ENCODE data around the gene DCX. TPM values are rescaled to one million over a fixed set of nuclear protein-coding genes. Genes with fewer than 3 reads are reported as not detected.

DCX gene
- total and polyA plus RNA-seq, 9 of the 15 experiments (the other 6 are each of a cell fraction or from before 2014, with no cell fraction given) = not detected

DNA sequence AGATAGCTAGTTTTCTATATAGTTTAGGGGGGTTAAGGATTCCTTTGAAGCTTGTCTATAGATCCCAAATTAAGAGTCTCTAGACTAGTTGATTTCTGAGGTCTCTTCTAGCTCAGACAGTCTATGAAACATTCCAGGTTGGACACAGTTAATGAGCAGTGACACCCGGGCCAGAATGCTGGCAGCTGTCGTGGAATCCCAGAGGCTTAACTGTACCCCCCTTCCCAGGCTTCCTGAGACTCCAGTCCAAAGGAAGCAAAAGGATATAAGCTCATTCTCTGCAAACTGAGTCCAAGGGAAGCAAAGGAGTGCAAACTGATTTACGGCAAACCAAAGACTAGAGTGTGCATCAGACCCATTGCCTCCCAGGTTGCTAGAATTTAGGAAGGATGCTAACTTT is 62.9 kb downstream of the DCX start:
- no peaks in the 10 kb centered on the region for H3K36me3 ChIP-seq (ENCODE audit: control insufficient read depth, insufficient read depth, low read length)
- H3K9me1 ChIP-seq (ENCODE audit: control insufficient read depth, insufficient read depth, low read length) = no peaks in the 10 kb centered on the region
- in situ Hi-C loops (cut with MboI) (no loop called here), intact Hi-C loops (cut with micrococcal nuclease) (no loop called here)
- no peaks in the 10 kb centered on the region for H3K79me2 ChIP-seq (ENCODE audit: control insufficient read depth, insufficient read depth, low read length)
- CTCF ChIA-PET (ENCODE audit: low intra/inter-chr PET ratio) = no interaction called here
- POLR2A ChIA-PET = no interaction called here
- DNase-seq (ENCODE audit: extremely low read depth in 1 of 4, low spot score in 3 of 4) (no peak), ATAC-seq (no peak), FAIRE-seq (no peak)
- 5% methylated on average over 3 of the region's 3 CpGs for WGBS (ENCODE audit: insufficient coverage, low coverage, missing lambda C conversion rate)
- H3K27ac ChIP-seq (ENCODE audit: extremely low read depth, low read depth, low read length) = no peak overlapping the region
- H3K4me2 ChIP-seq (ENCODE audit: insufficient read depth, low read length) = no peak overlapping the region
- H3K9ac ChIP-seq (ENCODE audit: insufficient read depth in 1 of 2, low read depth in 2 of 2, low read length in 2 of 2) = no peak overlapping the region
- H4K20me1 ChIP-seq (replicated peaks; ENCODE audit: control insufficient read depth, insufficient read depth, low read length) = no peaks in the 10 kb centered on the region
- no peak overlapping the region for H2AFZ ChIP-seq (ENCODE audit: low read depth, low read length)
- H3K9me3 ChIP-seq (replicated peaks; ENCODE audit: control insufficient read depth, insufficient read depth, low read depth, low read length) = no peaks in the 10 kb centered on the region
- no peaks in the 10 kb centered on the region for H3K4me1 ChIP-seq (replicated peaks in 1 of 2; ENCODE audit: control insufficient read depth in 2 of 2, insufficient read depth in 2 of 2, low read length in 2 of 2)
- TF ChIP-seq ZNF239 (CRISPR knock-in tag; IDR thresholded peaks at IDR 0.05) (no peak), TARDBP (IDR thresholded peaks at IDR 0.05) (no peak), MXD1 (CRISPR knock-in tag; IDR thresholded peaks at IDR 0.05; ENCODE audit: borderline replicate concordance, poor library complexity, severe bottlenecking) (no peak), ZNF232 (CRISPR knock-in tag; IDR thresholded peaks at IDR 0.05) (no peak), POLR2AphosphoS5 (IDR thresholded peaks at IDR 0.05; ENCODE audit: control insufficient read depth, insufficient read depth, low read depth, low read length) (no peak), BRD4 (IDR thresholded peaks at IDR 0.05) (no peak), ZNF23 (CRISPR knock-in tag; IDR thresholded peaks at IDR 0.05) (no peak), RBM25 (IDR thresholded peaks at IDR 0.05; ENCODE audit: low read depth, low read length, severe bottlenecking) (no peak), HNRNPH1 (optimal IDR thresholded peaks at IDR 0.05; ENCODE audit: low read depth, low read length) (no peak), ZNF140 (CRISPR knock-in tag; IDR thresholded peaks at IDR 0.05) (no peak), ARID2 (IDR thresholded peaks at IDR 0.05) (no peak), RCOR1 (IDR thresholded peaks at IDR 0.05; ENCODE audit: borderline replicate concordance in 1 of 2, low read depth in 2 of 2, low read length in 2 of 2) (no peak), HMG20B (CRISPR knock-in tag; IDR thresholded peaks at IDR 0.05) (no peak)
- TF ChIP-seq, protein P1, sequence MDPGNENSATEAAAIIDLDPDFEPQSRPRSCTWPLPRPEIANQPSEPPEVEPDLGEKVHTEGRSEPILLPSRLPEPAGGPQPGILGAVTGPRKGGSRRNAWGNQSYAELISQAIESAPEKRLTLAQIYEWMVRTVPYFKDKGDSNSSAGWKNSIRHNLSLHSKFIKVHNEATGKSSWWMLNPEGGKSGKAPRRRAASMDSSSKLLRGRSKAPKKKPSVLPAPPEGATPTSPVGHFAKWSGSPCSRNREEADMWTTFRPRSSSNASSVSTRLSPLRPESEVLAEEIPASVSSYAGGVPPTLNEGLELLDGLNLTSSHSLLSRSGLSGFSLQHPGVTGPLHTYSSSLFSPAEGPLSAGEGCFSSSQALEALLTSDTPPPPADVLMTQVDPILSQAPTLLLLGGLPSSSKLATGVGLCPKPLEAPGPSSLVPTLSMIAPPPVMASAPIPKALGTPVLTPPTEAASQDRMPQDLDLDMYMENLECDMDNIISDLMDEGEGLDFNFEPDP (CRISPR knock-in tag; IDR thresholded peaks at IDR 0.05) = no peak
- TF ChIP-seq, protein P2, sequence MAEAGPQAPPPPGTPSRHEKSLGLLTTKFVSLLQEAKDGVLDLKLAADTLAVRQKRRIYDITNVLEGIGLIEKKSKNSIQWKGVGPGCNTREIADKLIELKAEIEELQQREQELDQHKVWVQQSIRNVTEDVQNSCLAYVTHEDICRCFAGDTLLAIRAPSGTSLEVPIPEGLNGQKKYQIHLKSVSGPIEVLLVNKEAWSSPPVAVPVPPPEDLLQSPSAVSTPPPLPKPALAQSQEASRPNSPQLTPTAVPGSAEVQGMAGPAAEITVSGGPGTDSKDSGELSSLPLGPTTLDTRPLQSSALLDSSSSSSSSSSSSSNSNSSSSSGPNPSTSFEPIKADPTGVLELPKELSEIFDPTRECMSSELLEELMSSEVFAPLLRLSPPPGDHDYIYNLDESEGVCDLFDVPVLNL (CRISPR knock-in tag; IDR thresholded peaks at IDR 0.05; ENCODE audit: low read depth) = no peak
- no peaks in the 10 kb centered on the region for H3K27me3 ChIP-seq (ENCODE audit: control insufficient read depth in 2 of 2, insufficient read depth in 2 of 2, low read length in 2 of 2)
- BruUV-seq (replicated peaks) = no TSS peak
- no peak overlapping the region for H3K4me3 ChIP-seq

All from K562 (cell line).